ENCODE results near the gene MAN2C1.

DNA sequence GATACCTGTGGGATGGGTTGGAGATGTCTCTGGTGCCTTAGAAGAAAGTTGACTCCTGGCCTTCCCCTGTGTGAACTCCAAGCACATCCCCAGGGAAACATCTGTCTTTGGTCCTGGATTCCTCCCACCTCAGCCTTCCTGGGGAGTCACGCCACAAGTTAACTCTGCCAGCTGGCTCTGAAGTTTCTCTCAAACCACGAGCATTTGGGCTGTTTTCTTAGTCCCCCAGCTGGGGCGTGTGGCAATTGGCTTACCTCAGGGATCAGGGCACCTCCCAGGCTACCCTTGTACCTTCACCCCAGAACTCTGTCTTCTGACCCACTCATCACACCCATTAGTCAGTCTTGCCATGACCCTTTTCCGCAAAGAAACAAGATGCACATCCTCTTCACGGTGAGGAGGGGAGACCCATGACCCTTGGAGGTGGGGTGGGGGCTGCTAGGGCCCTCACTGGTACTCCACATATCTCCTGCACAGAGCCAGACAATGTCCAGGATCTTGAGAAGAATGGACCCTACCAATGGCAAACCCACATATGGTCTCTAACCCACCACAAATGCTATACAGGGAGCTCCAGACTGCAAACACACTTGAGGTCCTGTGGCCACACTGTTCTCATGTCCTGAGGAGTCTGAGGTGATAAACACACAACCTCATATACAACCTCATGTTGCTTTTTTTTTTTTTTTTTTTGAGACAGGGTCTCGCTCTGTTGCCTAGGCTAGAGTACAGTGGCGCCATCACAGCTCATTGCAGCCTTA, 17.6 kb downstream of the MAN2C1 start:
- TF ChIP-seq, protein P1, sequence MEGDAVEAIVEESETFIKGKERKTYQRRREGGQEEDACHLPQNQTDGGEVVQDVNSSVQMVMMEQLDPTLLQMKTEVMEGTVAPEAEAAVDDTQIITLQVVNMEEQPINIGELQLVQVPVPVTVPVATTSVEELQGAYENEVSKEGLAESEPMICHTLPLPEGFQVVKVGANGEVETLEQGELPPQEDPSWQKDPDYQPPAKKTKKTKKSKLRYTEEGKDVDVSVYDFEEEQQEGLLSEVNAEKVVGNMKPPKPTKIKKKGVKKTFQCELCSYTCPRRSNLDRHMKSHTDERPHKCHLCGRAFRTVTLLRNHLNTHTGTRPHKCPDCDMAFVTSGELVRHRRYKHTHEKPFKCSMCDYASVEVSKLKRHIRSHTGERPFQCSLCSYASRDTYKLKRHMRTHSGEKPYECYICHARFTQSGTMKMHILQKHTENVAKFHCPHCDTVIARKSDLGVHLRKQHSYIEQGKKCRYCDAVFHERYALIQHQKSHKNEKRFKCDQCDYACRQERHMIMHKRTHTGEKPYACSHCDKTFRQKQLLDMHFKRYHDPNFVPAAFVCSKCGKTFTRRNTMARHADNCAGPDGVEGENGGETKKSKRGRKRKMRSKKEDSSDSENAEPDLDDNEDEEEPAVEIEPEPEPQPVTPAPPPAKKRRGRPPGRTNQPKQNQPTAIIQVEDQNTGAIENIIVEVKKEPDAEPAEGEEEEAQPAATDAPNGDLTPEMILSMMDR (IDR thresholded peaks at IDR 0.05), result no peak
- no peak for TF ChIP-seq ZFX (IDR thresholded peaks at IDR 0.05; ENCODE audit: borderline replicate concordance)
